Type B pancreatic cell (in vitro differentiated cells): ENCODE measurements around the gene FBXL19. TPM values are rescaled to one million over a fixed set of nuclear protein-coding genes. Genes with fewer than 3 reads are reported as not detected.

ENCODE experiments used
- DNase-seq: peaks from one replicate; pipeline ENCODE4 v3.0.0; 2021; ENCODE audit warnings: mixed read lengths; ENCODE audit not compliant: unreplicated experiment; ENCODE audit errors: extremely low spot score
- H3K27ac Mint-ChIP-seq: 2 replicates; pipeline ENCODE4 v1.8.0; 2021; ENCODE audit warnings: mild to moderate bottlenecking, mixed read lengths
- H3K27me3 Mint-ChIP-seq: 2 replicates; pipeline ENCODE4 v1.8.0; 2021; ENCODE audit warnings: mixed read lengths
- H3K36me3 Mint-ChIP-seq: 2 replicates; pipeline ENCODE4 v1.8.0; 2021; ENCODE audit warnings: mixed read lengths
- H3K4me1 Mint-ChIP-seq: one replicate; pipeline ENCODE4 v1.8.0; 2021; ENCODE audit warnings: mixed read lengths; ENCODE audit not compliant: unreplicated experiment
- H3K4me3 Mint-ChIP-seq: 2 replicates; pipeline ENCODE4 v1.8.0; 2021; ENCODE audit warnings: mild to moderate bottlenecking, mixed read lengths
- H3K9me3 Mint-ChIP-seq: 2 replicates; pipeline ENCODE4 v1.8.0; 2021; ENCODE audit warnings: mixed read lengths
- total RNA-seq: library from RNA; stranded (reverse); gene quantifications from 2 replicates; pipeline ENCODE4 v1.2.1, GENCODE V29; 2021; ENCODE audit warnings: low replicate concordance
- TF ChIP-seq, protein P1 (sequence below): fragments of 200-600 bp; sonication (generic); conservative IDR thresholded peaks from 2 replicates; pipeline ENCODE4 v1.5.0; 2021; ENCODE audit warnings: antibody characterized with exemption, mild to moderate bottlenecking

Gene FBXL19
- total RNA-seq, 1 donor from 2014 or later, result 46.4 TPM

DNA sequence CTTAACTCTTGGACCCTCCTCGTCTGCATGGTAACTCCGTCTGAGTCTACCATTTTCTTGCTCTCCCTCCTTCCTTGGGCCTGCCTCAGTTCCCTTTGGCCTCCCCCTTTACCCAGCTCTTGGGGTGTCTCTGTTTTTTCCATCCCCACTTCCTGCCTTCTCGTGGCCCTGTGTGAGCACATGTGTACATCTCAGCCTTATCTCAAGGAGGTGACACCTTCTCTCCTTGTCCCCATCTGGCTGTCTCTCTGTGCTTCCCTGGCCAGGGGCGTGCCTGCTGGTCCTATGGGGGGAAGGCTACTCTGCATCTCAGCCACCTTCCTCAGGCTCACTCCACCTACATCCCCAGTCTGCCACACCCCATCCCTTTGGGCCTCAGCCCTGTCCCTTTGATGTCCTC lies 20.4 kb upstream of the FBXL19 start:
- Mint-ChIP-seq H3K36me3 (no peaks in the 10 kb centered on the region), H3K27ac (peak overlapping the region; percentile 55), H3K4me1 (peaks cover 9% of the 10 kb centered on the region), H3K27me3 (no peaks in the 10 kb centered on the region), H3K9me3 (no peaks in the 10 kb centered on the region), H3K4me3 (peak overlapping the region; percentile 90)
- no peak for DNase-seq
- TF ChIP-seq, protein P1, sequence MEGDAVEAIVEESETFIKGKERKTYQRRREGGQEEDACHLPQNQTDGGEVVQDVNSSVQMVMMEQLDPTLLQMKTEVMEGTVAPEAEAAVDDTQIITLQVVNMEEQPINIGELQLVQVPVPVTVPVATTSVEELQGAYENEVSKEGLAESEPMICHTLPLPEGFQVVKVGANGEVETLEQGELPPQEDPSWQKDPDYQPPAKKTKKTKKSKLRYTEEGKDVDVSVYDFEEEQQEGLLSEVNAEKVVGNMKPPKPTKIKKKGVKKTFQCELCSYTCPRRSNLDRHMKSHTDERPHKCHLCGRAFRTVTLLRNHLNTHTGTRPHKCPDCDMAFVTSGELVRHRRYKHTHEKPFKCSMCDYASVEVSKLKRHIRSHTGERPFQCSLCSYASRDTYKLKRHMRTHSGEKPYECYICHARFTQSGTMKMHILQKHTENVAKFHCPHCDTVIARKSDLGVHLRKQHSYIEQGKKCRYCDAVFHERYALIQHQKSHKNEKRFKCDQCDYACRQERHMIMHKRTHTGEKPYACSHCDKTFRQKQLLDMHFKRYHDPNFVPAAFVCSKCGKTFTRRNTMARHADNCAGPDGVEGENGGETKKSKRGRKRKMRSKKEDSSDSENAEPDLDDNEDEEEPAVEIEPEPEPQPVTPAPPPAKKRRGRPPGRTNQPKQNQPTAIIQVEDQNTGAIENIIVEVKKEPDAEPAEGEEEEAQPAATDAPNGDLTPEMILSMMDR, result no peak

DNA sequence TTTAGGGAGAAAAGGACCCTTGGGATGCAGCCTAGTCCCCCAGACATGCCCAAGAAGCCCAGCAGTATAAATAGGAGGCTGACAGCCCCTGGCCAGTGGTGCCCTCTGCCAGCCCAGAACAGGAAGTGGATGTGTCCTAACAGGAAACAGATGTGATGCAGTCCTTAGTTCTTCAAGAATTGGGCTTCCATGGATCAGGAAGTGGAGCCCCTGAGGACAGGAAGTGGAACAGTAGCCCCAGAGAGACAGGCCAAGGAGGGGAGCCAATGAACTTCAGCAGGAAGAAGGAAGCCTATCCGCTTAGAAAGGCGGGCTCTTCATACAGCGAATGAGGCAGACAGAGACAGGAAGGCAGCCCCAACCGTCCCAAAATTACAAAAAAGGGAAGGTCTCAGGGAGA lies 19.8 kb upstream of the FBXL19 start:
- TF ChIP-seq, protein P1, result no peak
- H3K9me3 Mint-ChIP-seq, result no peaks in the 10 kb centered on the region
- H3K36me3 Mint-ChIP-seq, result no peaks in the 10 kb centered on the region
- no peak overlapping the region for H3K4me3 Mint-ChIP-seq
- H3K27me3 Mint-ChIP-seq, result no peaks in the 10 kb centered on the region
- peaks cover 9% of the 10 kb centered on the region for H3K4me1 Mint-ChIP-seq
- peak overlapping the region; percentile 1 for H3K27ac Mint-ChIP-seq
- no peak for DNase-seq

DNA sequence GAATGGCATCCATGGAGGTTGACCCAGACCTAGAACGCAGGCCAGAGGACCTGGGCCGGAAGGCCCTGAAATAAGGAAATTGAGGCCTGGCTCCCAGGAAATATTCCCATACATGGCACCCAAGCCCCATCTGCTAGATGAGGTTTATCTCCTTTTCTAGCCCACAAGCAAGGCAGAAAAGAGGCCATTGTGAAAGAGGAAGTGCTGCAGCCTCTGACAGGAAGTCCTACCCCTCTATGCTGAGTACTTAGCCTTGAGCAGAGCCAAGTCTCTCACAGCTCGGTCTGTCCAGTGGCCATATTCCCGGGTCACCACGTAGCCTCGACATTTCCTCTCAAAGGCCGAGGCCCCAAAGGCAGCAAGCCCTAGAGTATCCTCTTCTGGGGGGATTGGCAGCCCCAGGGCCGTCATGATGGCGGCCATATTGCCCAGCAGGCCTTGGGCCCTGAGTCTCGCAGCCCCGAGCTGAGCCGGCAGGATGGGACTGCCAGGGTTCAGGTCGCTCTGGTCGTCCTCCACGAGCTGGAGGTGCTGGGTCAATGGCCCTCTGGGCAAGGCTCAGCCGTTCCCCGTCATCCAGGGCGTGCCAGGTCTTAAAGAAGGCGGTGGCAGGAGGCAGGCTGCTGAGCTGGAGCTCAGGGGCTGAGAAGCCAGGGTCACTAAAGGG lies 19.1 kb upstream of the FBXL19 start:
- no peak overlapping the region for H3K4me3 Mint-ChIP-seq
- H3K36me3 Mint-ChIP-seq, result no peaks in the 10 kb centered on the region
- H3K27ac Mint-ChIP-seq, result no peak overlapping the region
- no peak for DNase-seq
- H3K4me1 Mint-ChIP-seq, result peaks cover 13% of the 10 kb centered on the region
- no peaks in the 10 kb centered on the region for H3K27me3 Mint-ChIP-seq
- no peaks in the 10 kb centered on the region for H3K9me3 Mint-ChIP-seq
- TF ChIP-seq, protein P1, result no peak

DNA sequence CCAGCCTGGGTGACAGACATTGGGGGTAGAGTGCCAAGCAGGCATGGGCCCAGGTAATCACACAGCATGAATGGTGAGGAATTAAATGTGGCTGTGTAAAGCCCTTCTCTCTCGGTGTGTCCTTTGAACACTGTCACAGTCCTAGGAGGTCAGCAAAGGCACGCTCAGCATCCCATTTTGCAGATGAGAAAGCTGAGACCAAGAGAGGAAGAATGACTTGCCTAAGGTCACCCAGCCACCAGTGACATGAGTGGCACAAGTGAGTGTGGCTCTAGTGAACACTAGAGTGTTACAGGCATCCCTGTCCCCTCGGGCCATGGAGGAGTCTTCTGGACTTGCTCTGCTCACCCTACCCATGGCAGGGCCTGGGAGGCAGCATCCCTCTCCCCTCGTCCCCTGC lies 16.3 kb upstream of the FBXL19 start:
- Mint-ChIP-seq H3K27me3 (no peaks in the 10 kb centered on the region), H3K4me3 (no peak overlapping the region), H3K4me1 (peaks cover 13% of the 10 kb centered on the region), H3K36me3 (no peaks in the 10 kb centered on the region), H3K9me3 (no peaks in the 10 kb centered on the region), H3K27ac (no peak overlapping the region)
- TF ChIP-seq, protein P1, result no peak
- no peak for DNase-seq

DNA sequence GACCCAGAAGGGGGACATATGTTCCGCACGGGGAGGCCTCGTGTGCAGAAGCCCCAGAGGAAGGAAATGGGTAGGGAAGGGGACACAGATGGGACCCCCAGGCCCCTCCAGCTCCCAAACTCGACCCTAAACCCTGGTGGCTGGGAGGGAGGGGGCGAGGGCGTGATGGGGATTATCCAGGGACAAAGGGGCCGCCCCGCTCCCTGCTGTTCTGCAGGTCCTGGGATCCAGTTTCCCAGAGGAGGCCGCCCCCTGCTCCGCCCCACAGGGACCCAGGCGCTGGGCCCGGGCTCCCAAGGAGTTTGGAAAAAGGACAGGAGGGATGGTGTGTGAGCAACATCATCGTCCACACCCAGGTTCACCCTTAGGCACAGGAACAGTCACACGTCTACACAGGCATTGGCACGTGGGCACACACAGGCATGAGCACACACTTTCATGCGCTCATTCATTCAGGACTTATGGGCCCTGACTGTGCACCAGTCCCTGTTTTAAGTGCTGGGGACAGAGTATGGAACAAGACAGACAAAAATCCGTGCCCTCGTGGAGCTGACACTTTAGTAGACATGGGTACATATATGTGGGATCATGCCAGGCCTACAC lies 12.8 kb upstream of the FBXL19 start:
- DNase-seq, result no peak
- Mint-ChIP-seq H3K4me3 (no peak overlapping the region), H3K27ac (no peak overlapping the region), H3K9me3 (no peaks in the 10 kb centered on the region), H3K4me1 (peaks cover 4% of the 10 kb centered on the region), H3K36me3 (no peaks in the 10 kb centered on the region), H3K27me3 (no peaks in the 10 kb centered on the region)
- TF ChIP-seq, protein P1, result no peak
